Umbilical cord (tissue), 2 donors: Measurements from ENCODE around the gene DLL4. TPM values are rescaled to one million over a fixed set of nuclear protein-coding genes. Genes with fewer than 3 reads are reported as not detected.

ENCODE experiments used
- DNase-seq: peaks from one replicate; pipeline ENCODE4 v3.0.0-alpha.2; 2015; ENCODE audit warnings: low spot score
- total RNA-seq: library from RNA; depleted of rRNA; stranded (reverse); fragments of >200 nt; gene quantifications from one replicate; pipeline ENCODE4 v1.2.3, GENCODE V29; 2014; ENCODE audit warnings: low replicate concordance; ENCODE audit not compliant: insufficient read depth

Gene DLL4
- total RNA-seq, 1 donor from 2014 or later: 3.6 TPM

GRCh38 chr15:40906091-40906990, 22.8 kb upstream of the DLL4 start:
- peak; percentile 82 for DNase-seq

DNA sequence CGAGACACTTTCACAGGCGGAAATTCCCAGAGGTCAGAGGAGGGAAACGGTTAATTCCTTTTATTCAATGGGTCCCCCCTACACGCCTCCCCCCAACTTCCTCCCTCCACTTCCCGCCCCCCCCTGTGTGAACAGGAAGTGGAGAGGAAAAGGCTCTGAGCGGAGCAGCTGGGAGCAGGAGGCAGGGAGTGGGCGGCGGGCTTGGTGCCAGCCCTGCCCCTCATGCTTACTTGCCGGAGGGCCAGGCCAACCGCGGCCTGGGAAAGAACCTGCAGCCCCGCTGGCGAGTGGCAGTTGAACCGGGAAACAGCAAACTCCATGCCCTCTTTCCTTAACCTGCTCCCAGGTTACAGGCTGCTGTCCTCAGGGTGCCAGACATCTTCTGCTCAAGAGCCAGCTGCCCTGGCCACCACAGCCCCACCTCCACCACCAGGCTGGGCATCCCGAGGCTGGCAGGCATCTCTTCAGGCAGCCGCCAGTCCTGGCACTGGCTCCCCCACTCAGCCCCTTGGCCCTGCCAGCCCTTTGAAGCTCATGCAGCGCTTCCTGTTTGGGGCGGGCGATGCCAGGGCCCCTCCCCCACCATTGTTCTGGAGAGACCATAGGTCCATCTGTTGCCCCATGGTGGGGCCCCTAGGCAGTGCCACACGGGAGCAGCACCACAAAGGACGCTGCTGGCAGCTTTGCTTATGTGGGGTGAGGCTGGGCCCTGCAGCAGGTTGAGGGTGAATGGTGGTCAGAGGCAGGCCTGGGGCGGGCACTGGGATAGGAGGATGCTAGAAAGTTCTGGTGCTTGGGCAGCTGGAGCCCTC, 21.9 kb upstream of the DLL4 start:
- peak; percentile 55 for DNase-seq

DNA sequence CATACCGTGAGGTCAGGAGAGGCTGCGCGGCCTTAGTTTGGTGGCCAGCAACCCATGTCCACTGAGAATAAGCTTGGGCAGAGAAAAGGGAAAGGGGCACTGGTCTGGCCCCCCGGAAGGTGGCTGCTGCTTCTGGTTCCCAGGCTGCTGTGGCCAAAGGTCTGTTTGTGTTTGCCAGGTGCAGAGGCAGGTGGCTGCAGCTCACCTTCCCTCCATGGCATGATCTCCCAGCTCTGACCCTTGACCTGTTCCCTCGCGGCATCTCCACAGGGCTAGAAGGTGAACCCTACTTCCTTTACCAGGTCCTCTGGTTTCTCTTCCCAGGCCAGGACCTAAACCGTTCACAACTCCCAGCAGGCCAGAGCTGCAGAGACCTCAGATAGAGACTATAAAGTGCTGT, 21.0 kb upstream of the DLL4 start:
- no peak for DNase-seq

DNA sequence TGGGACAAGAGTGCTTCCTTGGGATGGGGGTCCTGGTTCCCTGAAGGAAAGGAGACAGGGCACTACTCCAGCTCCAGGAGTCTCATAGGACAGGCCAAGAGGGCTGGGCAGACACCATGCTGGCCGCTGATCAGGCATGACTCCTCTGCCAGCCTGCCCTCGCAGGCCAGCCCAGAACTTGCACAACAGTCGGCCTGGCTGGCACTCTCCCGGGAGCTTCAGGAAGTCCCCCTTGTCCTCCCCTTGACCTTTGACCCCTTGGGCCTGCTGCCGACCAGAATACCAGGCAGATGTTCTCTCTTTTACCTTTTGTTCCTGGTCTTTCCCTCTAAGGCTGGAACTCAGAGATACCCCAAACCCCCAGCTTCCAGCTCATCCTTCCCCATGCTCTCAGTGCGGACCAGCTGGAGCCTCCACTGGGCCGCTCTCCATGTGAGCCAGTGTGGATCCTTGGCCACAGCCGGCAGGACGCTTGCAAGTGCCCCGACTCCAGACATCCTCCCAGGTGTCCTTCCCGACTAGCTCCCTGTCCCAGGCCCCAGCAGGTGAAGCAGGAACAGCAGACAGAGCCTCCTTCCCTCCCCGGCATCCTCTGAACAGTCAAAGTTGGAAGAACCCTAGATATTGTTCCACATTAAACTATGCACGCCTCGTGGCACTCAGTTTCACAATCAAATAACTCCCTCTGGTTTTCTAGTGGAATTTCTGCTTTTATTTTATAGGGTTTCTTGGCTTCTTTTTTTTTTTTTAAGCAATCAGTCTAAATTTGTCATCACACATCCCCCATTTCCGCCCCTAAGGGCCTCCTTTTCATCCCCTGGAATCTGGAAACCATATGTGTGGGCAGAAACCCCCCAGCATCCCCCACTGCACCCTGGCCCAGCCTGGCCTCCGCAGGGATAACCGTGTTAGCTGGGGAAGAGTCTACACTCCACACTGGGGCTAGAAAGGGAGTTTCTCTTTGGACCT, 19.2 kb upstream of the DLL4 start:
- peak; percentile 66 for DNase-seq

- peak; percentile 73 for DNase-seq
Observed at GRCh38 chr15:40911141-40911540, 18.0 kb upstream of the DLL4 start.

DNA sequence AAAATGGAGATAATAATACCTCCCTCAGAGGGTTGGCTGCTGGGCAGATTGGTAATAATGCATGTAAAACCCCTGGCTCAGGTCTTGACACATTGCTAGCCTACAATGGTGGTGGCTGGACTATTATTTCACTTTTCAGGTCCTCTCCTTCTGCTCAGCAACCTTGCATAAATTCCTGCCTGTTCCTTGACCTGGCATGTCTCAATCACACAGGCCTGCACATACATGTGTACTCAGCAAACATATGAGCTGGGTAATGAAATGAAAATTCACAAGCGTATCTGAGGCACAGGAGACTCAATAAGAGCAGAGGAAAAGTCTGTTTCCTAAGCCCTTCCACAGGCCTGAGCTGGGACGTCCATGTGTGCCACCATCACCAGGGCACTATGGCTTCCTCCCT, 17.4 kb upstream of the DLL4 start:
- no peak for DNase-seq

- no peak for DNase-seq
Observed at GRCh38 chr15:40912478-40912877, 16.7 kb upstream of the DLL4 start.

GRCh38 chr15:40914013-40914412, 15.1 kb upstream of the DLL4 start:
- DNase-seq: no peak

GRCh38 chr15:40914486-40914885, 14.7 kb upstream of the DLL4 start:
- DNase-seq: no peak

GRCh38 chr15:40915116-40915661, 14.0 kb upstream of the DLL4 start:
- no peak for DNase-seq

GRCh38 chr15:40915679-40916078, 13.5 kb upstream of the DLL4 start:
- no peak for DNase-seq

DNA sequence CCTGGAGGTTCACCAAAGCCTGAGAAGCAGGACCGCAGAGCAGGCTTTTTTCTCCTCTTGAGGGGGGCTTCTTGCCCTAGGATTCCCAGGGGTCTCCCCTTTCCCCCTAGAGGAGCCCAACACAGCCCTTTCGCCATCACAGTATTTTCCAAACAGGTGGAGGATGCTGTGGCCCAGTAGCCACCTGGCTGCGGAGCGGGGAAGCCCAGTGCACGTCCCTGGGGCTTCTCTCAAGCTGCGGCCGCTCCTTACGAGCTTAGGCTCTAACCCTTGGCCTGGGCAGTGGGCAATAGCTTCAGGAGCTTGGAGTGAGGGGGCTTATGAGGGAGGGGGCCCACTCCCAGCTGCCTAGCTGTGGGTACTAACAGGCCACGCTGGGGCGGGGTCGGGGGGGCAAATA, 11.6 kb upstream of the DLL4 start:
- no peak for DNase-seq

- DNase-seq: no peak
Observed at GRCh38 chr15:40918146-40918798, 10.9 kb upstream of the DLL4 start.

DNA sequence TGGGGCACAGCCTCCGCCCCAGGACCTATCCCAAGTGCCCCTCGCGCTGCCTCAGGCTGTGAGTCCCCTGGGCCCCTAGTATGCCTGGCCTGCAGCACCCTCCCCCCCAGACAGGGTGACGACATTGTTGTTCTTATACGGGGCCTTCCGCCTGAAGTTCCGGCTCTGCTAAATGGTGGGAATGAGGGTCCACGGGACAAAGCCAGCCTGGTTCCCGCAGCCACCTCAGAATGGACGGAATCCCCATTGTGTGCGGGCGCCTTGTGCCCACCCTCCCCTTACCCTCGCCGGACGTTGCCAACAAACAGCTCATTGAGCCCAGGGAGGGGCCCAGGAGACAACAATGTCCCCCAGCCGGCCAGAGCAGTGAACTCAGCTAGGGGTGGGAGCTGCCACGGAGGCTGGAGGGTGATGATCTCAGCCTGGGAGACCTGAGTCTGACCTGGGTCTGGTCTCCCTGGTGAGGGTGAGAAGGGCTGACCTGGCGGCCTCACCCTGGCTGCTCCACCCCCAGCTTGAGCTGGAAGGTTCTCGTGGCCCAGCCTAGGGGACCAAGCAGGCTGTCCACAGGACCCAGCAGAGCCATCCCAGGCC, 10.2 kb upstream of the DLL4 start:
- DNase-seq: peak; percentile 45

DNA sequence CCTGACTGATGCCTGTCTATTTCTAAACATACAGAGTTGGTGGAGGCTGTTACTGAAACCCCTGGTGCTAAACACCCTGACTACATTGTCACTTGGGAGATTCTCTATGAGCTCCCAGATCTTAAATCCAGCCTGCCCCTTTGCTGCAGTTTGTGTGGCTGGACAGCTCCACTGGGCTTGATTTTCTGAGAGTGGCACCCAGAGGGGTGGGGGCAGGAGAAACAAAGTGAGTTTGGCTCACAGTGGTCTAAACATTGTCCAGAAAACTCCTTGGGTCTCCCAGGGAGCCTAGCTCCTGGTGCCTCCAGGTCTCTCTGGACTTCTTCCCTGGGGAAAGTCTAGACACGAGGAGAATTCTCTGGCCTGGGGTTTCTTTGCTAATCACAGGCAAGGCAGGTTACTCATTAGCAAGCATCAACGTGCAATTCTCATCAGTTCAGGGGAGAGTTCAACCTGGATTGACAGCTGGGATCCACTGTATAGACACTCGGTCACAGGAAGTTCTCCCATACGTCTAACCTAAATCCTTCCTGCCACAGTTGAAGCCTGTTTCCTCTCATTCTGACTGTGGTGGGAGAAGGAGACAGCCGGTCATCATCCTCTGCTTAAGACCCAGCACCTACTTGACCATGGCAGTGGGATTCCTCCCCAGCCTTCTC, 7.1 kb upstream of the DLL4 start:
- DNase-seq: no peak

DNA sequence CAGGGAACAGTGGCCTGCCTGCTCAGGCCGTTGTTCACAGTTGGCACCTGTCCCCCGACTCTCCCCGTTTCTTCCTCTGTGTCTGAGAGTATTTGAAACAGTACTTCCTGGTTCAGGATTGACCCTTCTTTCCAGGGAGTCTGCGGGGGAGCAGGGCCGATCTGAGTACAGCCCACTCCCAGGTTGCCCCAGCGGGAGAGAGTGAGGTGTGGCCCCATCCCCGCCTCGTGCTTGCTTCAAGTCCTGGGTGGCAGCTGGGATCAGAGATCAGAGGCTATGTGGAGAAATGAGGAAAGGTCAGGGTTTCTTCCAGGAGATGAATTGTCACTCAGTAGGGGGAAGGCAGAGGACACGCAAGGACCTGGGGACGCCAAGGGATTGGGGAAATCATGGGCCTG, 6.5 kb upstream of the DLL4 start:
- no peak for DNase-seq

GRCh38 chr15:40923551-40923950, 5.6 kb upstream of the DLL4 start:
- no peak for DNase-seq

DNA sequence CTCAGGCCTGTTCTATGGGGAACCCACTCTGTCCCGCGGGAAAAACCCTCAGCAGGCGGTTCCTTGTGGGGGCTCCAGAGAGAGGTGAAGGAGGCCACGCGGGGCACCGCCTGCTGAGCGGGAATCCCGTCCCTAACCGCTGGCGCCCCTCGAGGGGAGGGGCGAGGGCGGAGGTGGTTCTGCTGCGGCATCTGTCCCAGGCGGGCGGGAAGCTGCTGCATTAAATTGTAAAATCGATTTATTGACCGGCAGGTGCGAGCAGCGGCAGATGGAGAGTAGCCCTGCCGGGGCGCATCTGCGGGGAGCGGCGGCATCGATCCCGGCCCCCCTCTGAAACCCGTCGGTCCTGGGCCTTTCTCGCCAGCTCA, 3.7 kb upstream of the DLL4 start:
- no peak for DNase-seq

DNA sequence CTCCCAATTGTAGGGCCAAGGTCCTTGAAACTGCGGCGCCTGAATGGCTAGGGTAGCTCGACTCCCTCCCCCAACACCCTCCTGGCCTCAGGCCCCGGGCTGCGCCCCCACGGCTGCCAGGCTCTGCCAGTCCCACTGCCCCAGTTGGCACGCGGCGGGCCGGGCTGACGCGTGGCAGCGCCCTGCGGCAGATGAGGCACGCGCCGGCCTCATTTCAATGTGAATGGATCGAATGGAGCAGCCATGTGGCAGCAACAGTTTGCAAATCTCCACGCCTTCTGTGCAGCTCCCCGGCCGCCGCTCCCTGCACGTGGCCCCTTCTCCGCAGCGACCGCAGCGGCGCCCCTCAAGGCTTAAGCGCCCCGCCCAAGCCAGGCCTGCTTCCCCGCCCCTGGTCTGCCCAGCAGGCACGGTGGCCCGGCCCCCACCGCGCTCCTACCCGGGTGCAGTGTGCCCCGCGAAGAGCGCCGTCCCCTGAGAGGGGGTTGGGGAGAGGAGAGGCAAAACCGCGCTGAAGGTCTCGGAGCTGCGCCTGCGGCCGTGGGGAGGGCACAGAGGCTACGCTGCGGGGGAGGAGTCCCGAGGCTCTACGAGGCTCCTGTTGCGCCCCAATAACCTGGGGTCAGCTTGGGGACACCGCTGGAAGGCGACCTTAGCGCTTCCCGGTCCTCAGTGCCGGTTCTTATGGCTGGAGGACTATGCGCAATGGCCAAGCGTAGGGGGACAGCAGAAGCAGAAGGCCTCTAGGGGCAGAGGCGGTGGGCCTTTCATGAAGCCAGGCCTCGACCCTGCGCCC, 3.1 kb upstream of the DLL4 start:
- DNase-seq: peak; percentile 56
